ENCODE measurements around the gene CUEDC2.

DNA sequence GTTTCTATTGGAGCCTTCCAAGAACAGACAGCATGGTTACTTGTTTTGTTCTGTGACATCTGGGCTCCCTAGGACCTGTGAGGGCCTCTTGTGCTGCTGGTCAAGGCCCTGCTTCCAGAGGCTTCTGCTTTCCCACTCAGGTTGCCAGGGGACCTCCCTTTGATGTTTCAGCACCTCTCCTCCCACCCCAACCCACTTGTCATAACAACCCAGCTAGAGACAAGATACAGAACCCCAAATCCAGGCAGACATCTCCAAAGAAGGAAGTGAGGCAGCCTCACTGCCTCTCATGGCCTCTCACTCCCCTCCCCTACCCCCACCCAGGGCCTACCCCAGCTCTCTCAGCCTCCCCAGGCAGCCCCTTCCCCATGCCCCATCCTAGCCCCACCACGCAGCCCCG lies 25.6 kb downstream of the CUEDC2 start:
- TF ChIP-seq FOXM1 (IDR thresholded peaks at IDR 0.05; ENCODE audit: borderline replicate concordance) = no peak
- no peak for TF ChIP-seq FOXA1 (IDR thresholded peaks at IDR 0.05)
- no peak for TF ChIP-seq HDGF (IDR thresholded peaks at IDR 0.05; ENCODE audit: borderline replicate concordance)
- TF ChIP-seq TARDBP (IDR thresholded peaks at IDR 0.05) = no peak
- no peak for TF ChIP-seq ELF4 (IDR thresholded peaks at IDR 0.05)
- TF ChIP-seq ARNT (IDR thresholded peaks at IDR 0.05) = no peak
- TF ChIP-seq SUZ12 (IDR thresholded peaks at IDR 0.05) = no peak
- no peak for TF ChIP-seq PKNOX1 (IDR thresholded peaks at IDR 0.05)
- no peak for TF ChIP-seq CTBP1 (IDR thresholded peaks at IDR 0.05; ENCODE audit: borderline replicate concordance)
